ENCODE data around the gene CDKL2.

- TF ChIP-seq CTCF (IDR thresholded peaks at IDR 0.05) (no peak), POLR2A (IDR thresholded peaks at IDR 0.05) (no peak)
Measured at GRCh38 chr4:75659512-75660031, 29.2 kb upstream of the CDKL2 start.

Measured in uterus (tissue), 2 donors.